ENCODE results near the gene DRD4.

Gene DRD4

DNA sequence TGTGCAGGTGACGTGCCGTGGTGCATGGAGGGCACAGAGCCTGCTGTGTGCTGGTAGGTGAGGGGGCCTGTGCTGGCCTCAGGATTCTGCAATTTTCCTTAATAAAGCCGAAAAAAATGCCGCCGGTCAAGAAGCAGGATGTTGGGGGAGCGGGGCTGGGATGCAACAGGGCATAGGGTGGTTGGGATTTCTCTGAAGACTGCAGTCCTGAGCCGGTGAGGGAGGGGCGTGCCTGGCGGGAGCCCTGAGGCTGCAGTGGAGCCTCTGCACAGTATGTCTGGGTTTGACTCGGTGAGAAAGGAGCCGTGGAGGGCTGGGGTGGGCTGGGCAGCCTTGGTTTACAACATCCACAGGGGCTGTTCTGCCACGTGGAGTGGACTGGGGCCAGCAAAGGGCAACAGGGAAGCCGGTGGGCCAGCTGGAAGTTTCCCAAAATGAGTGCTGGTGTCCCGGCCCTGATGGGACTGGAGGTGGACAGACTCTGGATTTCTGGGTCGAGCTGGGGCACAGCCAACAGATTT is 13.7 kb upstream of the DRD4 start:
- no peak for DNase-seq (ENCODE audit: low read depth)

DNA sequence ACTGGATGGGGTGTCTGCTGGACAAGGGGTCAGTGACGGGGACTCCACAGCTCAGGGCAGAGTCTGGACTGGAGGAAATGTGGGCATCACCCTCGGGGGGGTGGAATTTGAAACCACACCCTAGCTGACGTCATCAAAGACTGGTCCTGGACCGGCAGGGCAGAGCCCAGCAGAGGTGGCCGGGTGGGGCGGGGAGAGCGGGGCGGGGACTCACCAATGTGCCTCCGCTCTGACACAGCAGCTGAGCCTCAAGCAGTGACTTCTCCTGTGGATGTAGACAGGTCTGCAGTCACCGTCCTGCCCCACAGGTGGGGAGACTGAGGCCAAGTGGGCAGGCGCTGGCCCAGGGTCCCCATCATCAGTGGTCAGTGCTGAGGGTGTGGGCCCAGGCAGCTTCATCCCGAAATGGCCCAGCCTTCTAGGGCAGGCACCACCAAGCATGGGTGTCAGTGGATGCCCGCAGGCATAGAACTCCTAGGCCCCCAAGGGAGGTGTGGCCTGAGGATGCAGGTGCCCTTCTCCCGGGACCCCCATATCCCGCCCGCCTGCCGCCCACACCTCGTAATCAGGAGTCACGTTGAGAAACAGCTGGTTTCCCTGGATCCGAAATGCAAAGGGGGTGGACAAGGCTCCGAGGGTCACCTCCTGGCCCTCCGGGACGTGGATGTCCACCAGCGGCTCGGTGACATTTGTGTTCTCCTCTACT is 12.9 kb upstream of the DRD4 start:
- peak; percentile 20 for DNase-seq (ENCODE audit: low read depth)

DNA sequence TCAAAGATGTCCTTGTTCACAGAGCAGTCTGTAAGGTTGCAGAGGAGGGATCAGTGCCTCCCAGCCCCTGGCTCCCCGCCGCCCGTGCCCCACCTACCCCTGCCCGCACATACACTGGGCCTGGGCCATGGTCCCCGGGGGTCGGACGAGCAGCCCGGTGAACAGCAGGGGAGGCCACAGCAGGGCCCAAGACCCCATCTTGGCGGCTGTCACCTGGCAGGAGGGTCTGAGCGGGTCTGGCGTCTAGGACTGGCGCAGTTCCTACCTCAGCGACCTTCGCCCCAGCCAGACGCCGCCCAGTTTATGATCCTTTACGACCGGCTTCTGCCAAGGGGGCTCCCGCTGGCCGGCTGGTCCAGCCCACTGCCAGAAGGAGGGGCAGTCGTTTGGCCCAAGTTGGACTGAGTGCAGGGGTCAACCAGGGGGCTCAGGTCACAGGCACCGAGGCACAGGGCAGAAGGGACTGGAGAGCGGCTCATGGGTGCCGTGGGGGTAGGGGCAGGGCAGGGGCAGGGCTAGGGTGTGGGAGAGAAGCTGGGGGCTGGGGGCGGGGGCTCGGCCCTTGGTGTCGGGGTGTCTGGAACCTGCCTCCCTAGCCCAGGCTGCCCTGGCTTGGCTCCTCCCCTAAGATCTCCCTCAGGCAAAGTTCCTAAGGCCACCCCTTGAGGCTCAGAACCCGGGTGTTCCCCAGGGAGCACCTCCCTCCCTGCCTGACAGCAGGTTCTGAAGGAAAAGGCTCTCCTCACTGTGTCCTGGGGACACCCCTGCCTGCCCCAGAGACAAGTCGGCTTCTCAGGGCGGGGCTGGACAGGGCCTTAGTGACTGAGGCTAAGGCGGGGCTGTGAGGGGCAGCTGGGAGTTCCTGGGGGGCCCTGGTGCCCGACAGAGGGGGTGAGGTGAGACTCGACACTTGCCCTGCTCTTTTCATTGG is 12.1 kb upstream of the DRD4 start, which contains the start of gene CDHR5:
TSS of gene CDHR5 (minus strand) at position 251 of the 931 bp plus-strand sequence. CDS start at position 198, 53 bp downstream.
- no peak for DNase-seq (ENCODE audit: low read depth)

DNA sequence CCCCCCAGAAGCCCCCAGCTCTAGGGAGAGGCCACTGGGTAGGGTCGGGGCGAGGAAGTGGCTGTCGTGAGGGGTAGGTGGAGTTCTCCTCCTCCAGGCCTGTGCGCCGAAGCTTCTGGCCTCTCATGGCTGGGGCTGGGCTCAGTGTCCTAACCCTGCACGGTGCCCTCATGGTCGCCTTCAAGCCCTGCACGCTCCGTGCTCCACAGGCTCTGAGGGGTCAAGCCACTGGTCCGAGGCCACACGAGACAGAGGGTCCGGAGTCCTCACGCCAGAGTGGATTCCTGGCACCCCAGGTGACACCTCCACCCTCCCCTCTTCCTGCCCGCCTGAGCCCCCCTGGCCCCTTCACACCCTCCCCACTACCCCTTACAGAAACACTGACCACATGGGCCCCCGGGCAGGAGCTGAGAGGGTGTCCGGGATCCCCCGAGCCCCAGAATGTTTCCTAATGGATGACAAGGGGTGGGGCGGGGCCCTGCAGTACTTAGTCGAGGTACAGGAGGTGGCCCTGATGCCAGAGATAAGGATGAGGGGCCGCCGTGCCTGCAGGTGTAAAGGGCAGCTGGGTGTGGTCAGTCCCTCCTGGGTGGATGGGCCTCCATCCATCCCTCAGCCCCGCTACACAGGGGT is 11.3 kb upstream of the DRD4 start:
- DNase-seq (ENCODE audit: low read depth), result no peak

DNA sequence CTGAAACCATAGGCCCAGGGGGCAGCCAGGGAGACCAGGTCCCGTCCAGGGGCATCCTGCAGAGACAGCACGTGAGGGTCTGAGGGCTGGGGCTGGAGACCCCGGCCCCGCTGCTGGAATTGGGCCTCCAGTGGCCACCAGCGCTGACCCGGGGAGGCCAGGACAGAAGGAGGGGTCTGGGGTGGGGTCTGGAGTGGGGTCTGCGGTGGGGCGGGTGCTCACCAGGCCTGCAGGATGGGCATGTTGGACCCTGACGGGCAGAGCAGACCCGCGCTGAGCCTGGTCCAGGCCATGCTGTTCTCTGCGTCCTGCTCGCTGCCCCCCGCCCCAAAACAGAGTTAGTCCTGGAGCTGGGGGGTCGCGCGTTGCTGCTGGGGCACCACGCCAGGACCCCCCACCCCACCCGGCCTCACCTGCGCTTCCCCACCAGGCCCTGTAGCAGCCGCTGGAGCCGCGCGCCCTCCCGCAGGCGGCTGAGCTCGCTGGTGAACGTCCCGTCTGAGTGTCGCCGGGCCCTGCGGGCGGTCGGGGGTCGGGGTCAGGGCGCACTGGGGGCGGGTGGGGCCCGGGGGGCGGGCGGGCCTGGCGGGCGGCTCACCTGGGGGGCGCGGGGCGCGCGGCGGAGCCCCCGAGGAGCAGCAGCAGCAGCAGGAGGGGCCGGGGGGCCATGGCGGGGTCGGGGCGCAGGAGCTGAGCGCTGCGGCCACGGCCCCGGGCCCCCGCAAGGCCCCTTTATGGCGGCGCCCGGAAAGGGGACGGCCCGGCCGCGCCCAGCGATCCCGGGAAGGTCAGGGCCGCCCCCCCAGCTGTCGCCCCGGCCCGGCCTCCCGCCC is 10.4 kb upstream of the DRD4 start, which contains the start of gene SCT:
TSS of gene SCT (minus strand) at position 707 of the 833 bp plus-strand sequence. CDS start at position 669, 38 bp downstream.
- DNase-seq (ENCODE audit: low read depth), result no peak

DNA sequence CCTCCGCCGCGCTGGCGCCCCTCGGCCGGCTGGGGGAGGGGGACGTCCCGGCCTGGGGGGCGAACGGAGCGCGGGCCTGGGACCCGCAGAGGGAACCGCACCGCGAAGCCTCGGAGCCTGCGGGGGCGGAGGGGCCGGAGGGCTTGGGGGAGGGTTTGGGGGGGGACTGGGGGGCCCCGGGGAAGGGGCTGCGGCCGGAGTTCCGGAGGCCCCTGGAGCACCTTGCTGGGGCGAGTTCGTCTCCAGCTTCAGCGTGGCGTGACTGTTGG is 9.8 kb upstream of the DRD4 start:
- DNase-seq (ENCODE audit: low read depth), result no peak

DNA sequence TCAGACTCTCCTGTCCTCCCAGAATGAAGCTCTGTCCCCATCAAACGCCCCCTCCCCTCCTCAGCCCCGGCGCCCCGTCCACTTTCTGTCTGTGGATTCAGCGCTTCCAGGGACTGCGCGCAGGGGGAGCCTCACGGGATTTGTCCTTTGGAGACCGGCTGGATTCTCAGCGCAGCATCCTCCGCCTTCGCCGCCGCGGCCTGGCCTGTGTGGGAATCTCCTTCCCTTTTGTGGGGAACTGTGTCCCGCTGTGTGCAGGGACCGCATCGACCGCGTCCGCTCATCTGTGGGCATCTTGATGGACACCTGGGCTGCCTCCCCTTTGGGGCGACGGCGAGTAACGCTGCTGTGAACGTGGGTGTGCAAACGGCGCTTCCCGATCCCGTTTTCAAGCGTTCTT is 9.0 kb upstream of the DRD4 start:
- DNase-seq (ENCODE audit: low read depth), result no peak

DNA sequence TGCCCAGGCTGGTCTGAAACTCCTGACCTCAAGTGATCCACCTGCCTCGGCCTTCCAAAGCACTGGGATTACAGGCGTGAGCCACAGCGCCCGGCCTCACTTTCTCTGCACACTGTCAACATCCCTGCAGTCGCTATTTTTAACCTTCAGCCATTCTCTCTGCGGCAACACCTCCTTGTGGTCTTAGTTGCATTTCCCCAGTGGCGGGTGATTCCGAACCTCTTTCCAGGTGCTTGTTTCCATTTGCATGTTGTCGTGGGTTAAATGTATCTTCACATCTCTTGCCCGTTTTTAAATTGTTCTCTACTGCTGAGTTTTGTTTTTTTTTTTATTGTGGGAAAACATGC is 7.9 kb upstream of the DRD4 start:
- DNase-seq (ENCODE audit: low read depth), result no peak

DNA sequence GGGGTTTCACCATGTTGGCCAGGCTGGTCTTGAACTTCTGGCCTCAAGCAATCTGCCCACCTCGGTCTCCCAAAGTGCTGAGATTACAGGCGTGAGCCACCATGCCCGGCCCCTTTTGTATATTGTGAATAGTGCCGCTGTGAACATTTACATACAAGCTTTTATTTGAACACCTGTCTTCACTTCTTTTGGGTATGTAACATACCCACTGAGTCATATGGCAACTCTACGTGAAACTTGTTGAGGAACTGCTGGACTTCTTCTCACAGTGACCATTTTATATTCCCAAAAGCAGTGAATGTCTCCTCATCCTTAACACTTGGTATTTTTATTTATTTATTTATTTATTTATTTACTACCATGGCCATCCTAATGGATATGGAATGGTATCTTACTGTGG is 6.2 kb upstream of the DRD4 start:
- no peak for DNase-seq (ENCODE audit: low read depth)

DNA sequence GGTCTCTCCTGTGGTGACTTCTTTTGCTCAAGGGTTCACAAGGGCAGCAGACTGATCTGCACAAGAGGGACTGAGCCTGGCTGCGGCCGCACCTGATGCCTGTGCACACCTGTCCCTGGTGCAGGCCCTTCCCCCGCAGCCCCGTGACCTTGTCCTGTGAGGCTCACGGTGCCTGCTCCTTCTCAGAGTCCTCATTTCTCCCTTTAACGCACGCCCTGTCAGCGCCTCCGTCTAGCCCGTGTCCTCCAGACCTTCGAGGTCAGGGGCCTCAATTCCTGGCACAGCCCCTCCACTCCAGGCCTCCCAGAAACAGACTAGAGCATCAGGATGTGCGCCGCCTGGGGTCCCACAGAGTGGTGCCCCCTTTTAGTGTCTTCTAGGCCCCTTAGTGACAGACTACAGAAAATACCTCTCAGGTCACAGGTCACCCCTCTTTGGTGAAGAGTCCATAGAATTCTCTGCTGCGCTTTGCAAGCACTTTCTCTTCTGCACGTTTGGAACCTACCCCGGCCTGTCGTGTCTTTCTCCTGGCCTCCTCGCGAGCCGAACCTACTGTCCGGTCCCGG is 1.0 kb upstream of the DRD4 start:
- no peak for DNase-seq (ENCODE audit: low read depth)

DNA sequence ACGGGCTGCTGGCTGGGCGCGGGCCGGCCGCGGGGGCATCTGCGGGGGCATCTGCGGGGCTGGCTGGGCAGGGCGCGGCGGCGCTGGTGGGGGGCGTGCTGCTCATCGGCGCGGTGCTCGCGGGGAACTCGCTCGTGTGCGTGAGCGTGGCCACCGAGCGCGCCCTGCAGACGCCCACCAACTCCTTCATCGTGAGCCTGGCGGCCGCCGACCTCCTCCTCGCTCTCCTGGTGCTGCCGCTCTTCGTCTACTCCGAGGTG is 194 bp downstream of the DRD4 start:
- DNase-seq (ENCODE audit: low read depth), result no peak

DNA sequence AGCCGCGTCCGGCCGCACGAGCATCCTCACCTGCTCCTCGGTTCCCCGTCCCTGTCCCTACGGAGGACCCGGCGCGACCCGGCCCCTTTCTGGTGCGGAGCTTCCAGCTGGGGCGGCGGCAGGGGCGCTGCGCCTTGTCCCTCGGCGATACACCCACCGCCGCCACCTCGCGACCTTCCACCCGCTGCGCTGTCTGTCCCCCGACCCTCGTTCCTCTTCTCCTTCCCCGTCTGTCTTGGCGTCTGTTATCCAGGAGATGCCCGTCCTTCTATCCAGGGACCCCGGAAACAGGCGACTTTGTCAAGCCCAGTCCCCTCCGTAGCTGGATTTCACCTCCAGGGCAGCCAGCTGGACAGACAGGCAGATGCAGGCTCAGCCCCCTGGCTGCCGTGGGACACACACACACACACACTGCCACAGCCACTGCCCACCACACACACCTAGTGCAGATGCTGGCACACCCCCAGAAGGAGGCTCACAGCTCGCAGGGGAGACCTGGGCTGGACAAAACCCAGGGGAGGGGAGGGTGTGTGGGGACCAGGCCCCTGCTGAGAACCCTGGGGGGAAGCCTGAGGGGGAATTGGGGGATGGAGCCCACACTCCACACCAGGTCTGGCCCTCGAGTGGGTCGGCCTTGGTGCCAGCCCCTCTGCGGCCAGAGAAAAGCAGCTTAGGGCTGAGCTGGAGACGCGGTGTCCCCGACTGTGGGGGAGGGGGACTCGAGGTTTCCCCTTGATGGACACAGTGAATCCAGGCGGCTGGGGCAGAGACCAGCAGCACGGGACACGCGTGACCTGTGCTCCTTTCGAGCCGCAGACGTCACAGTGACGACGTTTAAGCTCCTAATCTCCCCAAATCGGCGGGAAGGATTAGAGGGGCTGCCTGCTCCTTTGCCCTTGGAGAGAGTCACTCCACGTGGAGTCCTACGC is 788 bp downstream of the DRD4 start:
- DNase-seq (ENCODE audit: low read depth), result no peak

DNA sequence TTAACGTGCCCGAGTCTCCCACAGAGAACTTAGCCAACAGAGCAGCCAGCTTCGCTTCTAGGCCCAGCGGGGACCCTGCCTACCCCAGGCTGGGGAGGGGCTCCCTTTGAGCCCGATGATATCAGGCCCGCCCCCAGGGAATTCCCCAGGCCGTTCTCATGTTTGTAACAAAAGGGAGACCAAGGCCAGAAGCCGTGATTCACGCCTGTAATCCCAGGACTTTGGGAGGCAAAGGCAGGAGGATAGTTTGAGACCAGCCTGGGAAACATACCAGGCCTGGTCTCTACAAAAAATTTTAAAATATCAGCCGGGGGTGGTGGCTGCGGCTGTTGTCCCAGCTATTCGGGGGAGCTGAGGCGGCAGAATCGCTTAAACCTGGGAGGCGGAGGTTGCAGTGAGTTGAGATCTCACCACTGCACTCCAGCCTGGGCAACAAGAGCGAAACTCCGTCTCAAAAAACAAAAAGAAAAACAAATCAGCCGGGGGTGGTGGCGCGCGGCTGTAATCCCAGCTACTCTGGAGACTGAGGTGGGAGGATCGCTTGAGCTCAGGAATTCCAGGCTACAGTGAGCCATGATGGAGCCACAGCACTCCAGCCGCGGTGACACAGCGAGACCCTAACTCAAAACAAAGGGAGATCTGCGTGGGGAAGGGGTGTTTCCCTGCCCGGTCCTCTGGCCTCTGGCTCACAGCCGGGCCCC is 1.7 kb downstream of the DRD4 start:
- no peak for DNase-seq (ENCODE audit: low read depth)

DNA sequence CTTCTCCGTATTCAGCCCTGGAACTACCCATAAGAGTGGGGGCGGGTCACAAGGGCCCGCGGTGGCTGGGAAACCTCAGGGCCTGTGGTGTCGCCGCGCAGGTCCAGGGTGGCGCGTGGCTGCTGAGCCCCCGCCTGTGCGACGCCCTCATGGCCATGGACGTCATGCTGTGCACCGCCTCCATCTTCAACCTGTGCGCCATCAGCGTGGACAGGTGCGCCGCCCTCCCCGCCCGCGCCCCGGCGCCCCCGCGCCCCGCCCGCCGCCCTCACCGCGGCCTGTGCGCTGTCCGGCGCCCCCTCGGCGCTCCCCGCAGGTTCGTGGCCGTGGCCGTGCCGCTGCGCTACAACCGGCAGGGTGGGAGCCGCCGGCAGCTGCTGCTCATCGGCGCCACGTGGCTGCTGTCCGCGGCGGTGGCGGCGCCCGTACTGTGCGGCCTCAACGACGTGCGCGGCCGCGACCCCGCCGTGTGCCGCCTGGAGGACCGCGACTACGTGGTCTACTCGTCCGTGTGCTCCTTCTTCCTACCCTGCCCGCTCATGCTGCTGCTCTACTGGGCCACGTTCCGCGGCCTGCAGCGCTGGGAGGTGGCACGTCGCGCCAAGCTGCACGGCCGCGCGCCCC is 2.4 kb downstream of the DRD4 start:
- DNase-seq (ENCODE audit: low read depth), result no peak

DNA sequence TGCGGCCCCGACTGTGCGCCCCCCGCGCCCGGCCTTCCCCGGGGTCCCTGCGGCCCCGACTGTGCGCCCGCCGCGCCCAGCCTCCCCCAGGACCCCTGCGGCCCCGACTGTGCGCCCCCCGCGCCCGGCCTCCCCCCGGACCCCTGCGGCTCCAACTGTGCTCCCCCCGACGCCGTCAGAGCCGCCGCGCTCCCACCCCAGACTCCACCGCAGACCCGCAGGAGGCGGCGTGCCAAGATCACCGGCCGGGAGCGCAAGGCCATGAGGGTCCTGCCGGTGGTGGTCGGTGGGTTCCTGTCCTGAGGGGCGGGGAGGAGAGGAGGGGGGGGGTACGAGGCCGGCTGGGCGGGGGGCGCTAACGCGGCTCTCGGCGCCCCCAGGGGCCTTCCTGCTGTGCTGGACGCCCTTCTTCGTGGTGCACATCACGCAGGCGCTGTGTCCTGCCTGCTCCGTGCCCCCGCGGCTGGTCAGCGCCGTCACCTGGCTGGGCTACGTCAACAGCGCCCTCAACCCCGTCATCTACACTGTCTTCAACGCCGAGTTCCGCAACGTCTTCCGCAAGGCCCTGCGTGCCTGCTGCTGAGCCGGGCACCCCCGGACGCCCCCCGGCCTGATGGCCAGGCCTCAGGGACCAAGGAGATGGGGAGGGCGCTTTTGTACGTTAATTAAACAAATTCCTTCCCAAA is 3.1 kb downstream of the DRD4 start:
- DNase-seq (ENCODE audit: low read depth), result no peak

DNA sequence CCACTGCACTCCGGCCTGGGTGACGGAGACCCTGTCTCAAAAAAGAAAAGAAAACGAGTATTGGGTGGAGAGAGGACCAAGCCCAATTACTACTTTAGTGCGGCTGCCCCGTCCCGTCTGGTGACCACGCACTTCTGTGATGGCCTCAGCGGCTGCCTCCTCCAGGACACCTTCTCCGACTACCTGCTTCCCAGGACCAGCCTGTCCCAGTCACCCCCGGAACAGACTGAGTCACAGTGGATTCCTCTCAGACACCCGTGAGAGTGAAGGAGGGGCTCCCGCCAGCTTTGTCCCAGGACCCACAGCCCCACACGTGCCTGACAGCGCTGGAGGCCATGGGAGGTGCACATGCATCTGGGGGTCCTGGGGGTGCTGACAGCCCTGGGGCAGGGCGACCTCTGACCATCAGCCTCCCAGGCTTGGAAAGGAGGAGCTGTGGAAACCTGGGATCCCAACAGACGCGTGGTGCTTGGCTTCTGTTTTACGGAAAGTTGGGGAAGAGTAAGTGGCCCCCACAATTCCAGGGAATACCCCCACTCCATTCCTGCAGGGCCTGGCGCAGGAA is 4.8 kb downstream of the DRD4 start:
- DNase-seq (ENCODE audit: low read depth), result no peak

DNA sequence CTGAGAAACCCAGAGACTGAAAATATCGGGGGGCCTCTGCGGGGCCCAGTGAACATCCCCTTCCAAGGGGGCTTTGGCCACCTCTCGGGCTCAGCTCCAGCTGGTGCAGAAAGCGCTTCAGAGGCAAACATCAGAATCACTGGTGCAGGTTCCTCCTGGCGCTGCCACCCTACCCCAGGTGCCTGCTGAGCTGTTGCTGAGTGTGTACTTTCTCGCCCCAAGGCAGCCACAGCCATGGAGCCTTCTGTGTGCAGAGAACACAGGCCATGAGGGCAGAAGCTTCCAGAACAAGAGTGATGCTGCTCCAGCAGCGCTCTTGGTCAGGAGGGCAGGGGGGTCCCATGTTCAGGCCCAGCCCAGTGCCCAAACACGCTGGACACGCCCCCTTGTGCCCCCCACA is 6.3 kb downstream of the DRD4 start:
- no peak for DNase-seq (ENCODE audit: low read depth)

DNA sequence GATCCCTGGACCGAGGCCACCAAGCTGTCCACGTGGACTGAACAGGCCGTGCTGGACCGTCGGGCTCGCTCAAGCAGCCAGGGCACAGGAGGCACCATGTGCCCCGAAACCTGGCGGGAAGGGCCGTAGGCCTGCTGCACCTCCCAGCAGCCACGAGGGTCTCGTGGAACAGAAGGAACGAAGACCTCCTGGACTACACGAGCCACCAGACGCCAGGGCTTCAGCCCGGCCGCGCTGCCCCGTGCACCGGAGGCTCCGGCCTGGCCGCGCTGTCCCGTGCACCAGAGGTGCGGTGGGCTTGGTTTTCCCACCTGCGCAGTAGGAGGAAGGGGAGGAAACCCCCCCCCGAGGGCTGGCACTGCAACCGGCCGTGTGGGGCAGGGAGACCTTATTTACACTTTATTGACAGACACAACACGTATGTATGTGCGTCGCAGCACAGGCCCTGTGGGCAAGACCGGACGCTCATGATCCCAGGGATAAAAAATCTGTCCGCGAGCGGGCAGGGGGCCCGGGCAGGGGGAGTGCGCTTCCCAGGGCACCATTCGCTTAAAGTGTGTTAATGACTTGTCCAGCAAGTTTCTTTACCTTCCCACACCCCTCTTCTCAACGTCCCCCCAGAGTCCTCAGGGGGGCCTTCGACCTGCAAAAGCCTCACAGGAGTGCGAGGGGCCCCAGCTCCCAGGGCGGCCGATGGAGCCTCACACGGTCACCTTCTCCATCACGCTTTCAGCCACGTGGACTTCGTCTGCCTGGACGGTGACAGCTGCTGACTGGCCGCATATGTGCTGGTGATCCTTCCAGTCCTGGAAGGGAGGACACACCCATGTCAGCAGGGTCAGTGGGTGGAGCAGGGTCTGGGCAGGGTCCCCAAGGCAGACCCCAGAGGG is 7.0 kb downstream of the DRD4 start:
- no peak for DNase-seq (ENCODE audit: low read depth)
